Coronary artery (tissue), 2 donors: ENCODE data around the gene LPP.

Experiments used
- DNase-seq: peaks from one replicate; pipeline ENCODE4 v3.0.0-alpha.2; 2017; ENCODE audit warnings: low spot score
- H3K27ac ChIP-seq, 2 donors: fragments of 200-600 bp; sonication (generic); one replicate each; pipeline ENCODE4 v1.5.1; 2016 to 2019
- H3K4me3 ChIP-seq: fragments of 200-600 bp; sonication (generic); 2 replicates; pipeline ENCODE4 v1.5.1; 2016; ENCODE audit warnings: mild to moderate bottlenecking, moderate library complexity
- TF ChIP-seq, protein P1 (sequence below): fragments of 200-600 bp; sonication (generic); IDR thresholded peaks from one replicate; pipeline ENCODE4 v1.5.1; 2019; ENCODE audit warnings: antibody characterized with exemption

LPP gene

DNA sequence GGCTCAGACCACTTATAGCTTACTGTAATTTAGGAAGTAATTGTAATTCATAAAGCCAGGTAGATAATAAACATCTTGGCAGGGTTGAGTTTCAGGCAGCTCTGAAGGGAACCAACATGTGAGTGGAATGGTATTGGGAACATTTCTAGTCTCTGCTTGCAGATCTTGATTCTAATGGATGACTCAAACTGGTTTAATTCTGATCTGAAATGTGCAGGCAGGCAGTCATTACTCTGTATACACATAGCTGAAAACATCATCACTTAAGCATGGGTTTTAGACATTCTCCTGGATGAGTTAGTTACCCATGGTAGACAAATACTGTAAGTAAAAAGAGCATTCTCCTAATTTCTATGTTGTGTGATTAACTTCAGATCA, 700.8 kb downstream of the LPP start:
- TF ChIP-seq, protein P1, sequence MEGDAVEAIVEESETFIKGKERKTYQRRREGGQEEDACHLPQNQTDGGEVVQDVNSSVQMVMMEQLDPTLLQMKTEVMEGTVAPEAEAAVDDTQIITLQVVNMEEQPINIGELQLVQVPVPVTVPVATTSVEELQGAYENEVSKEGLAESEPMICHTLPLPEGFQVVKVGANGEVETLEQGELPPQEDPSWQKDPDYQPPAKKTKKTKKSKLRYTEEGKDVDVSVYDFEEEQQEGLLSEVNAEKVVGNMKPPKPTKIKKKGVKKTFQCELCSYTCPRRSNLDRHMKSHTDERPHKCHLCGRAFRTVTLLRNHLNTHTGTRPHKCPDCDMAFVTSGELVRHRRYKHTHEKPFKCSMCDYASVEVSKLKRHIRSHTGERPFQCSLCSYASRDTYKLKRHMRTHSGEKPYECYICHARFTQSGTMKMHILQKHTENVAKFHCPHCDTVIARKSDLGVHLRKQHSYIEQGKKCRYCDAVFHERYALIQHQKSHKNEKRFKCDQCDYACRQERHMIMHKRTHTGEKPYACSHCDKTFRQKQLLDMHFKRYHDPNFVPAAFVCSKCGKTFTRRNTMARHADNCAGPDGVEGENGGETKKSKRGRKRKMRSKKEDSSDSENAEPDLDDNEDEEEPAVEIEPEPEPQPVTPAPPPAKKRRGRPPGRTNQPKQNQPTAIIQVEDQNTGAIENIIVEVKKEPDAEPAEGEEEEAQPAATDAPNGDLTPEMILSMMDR = no peak
- H3K4me3 ChIP-seq = no peak overlapping the region
- no peak for DNase-seq
- peak overlapping the region in 1 of 2 donors; percentile 77 for H3K27ac ChIP-seq

DNA sequence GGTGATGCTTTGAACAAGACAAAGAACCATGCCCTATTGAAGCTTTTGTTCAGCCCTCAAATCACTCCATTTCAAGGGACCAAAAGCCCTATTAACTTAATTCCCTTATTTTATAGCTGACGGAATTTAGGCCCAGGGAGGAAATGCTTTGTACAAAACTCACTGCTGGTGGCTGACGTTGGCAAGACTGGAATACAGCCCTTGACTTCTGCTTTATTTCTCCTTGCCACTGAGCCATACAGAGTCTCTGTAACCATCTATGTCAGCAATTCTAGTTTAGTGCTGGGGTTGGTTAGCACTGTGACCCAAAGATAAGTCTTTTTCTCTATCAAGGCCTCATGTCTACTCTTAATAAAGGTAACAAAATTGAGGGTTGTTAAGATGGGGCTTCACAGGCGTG, 701.7 kb downstream of the LPP start:
- H3K27ac ChIP-seq = peak overlapping the region in 1 of 2 donors; percentile 77
- no peak for DNase-seq
- TF ChIP-seq, protein P1 = no peak
- no peak overlapping the region for H3K4me3 ChIP-seq

DNA sequence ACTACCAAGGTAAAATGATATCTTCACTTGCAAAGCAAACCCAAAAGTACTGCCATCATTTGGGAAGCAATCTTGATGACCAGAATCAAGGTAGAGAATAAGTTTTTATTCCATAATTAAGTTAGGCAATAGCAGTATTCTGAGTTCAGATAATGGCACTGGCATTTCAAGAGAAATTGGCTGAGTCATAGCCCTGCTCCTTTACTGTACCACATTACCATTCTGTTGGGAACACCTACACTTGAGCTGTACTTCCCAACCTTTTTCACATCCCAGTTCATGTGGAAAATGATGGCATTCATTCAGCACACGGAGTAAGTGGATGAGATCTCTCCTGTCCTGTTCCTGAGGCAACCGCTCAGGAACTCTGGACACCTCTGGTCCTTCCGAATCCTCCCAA, 706.2 kb downstream of the LPP start:
- TF ChIP-seq, protein P1 = no peak
- DNase-seq = no peak
- H3K27ac ChIP-seq = no peak overlapping the region
- H3K4me3 ChIP-seq = no peak overlapping the region

DNA sequence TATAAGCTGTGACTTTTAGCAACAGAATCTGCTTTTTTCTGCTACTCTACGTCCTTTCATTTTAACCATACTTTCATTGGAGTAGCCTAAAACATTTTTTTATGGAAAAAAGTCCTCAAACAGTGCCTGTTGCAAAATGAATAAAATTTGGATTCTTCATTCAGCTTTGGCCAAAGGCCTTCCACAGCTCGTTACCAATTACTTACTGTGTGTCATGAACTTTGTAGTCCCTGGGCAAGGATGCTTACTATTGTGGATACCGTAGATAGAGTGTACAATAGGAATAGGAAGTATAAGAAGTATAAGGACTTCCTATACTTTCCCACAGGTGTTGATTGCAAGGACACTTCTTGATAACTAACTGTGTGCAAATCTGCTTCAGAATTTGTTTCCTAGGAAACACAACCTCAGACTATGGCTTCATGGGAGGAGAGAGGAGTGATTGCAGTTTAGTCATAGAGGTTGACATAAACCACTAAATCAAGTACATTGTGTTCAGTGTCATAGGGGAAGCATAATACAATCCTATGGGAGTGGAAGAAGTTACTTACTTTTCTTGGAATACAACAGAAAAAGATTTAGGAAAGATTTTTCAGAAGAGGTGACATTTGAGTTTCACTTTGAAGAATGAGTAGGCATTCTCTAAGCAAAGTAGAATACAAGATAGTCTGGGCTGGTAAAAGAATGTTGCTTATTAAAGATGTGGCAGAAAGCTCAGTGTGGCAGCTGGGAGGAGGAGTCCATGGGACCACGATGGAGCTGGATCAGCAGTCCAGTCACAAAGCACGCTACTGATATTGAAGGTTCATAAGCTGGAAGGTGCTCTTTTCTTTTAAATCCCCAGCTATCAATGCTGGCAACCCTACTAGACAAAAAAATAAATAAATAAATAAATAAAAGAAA, 708.1 kb downstream of the LPP start:
- DNase-seq = no peak
- TF ChIP-seq, protein P1 = no peak
- H3K4me3 ChIP-seq = peak overlapping the region; percentile 8
- peak overlapping the region in 1 of 2 donors; percentile 49 for H3K27ac ChIP-seq

DNA sequence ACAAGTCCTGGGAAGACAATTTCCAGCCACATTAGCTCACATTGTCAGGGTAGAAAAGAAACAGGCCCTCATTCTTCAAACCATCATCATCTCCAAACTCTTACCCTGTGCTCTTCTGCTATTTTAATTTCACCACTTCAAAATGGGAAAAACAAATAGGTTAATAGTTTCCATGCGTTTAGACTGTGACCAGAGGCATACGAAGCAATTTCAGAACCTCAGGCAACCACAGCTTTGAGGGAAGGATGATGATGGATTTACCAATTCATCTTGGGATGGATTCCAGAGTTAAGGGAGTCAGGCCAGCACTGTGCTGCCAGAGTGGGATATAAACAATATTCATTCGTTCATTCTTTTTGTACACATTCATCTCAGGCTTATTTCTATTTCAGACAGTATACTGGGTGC, 710.0 kb downstream of the LPP start:
- TF ChIP-seq, protein P1 = no peak
- H3K4me3 ChIP-seq = no peak overlapping the region
- no peak for DNase-seq
- H3K27ac ChIP-seq = peak overlapping the region in 1 of 2 donors; percentile 44

DNA sequence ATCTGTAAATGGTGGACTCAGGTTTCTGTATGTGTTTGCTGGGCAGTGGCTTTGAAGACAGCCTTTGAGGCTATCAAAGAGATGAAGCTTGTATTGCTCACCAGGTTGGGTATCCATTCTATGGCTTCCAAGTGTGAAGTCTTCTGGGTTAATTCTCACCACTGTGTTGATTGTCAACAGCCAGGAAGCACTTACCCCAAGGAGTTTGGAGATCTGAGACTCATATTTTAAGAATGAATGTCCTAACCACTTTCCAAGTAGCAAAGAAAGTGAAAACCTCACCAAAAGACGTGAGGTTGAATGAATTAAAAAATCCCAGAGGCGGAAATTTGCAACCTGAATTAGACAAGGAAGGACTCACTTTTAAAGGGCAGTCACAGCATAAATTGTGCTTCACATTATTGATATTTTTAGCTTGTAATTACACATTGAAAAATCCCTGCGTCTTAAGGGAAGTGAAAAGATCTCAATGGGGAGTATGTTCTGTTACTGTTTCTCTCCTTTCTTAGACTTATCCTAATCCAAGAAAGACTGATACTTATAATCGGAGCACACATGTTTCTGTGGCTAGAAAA, 713.8 kb downstream of the LPP start:
- Histone ChIP-seq H3K27ac (no peak overlapping the region), H3K4me3 (no peak overlapping the region)
- DNase-seq = no peak
- TF ChIP-seq, protein P1 = no peak

DNA sequence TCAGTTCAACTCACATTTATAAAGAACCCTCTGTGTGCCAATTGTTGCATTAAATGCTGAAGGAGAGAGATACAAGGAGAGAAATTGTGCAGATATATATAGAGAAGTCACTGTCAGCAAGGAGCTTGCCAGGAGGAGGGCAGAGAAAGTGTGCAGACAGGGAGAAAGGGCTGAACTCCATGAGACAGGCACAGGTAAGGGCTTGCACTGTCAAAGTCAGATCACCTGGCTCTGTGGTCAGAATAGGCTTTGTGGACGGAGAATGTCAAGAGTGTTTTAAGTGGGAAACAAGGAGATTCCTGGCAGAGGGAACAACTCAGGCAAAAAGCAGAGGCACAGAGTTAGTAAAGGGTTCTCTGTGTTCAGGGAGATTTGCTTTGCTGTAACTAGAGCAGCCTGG, 714.8 kb downstream of the LPP start:
- TF ChIP-seq, protein P1 = no peak
- DNase-seq = no peak
- H3K27ac ChIP-seq = no peak overlapping the region
- no peak overlapping the region for H3K4me3 ChIP-seq
